ENCODE data around the gene PLIN4. TPM values are rescaled to one million over a fixed set of nuclear protein-coding genes. Genes with fewer than 3 reads are reported as not detected.

PLIN4 gene
- total and polyA plus RNA-seq, 2 experiments from 2014 or later = 0.42 to 0.81 TPM

DNA sequence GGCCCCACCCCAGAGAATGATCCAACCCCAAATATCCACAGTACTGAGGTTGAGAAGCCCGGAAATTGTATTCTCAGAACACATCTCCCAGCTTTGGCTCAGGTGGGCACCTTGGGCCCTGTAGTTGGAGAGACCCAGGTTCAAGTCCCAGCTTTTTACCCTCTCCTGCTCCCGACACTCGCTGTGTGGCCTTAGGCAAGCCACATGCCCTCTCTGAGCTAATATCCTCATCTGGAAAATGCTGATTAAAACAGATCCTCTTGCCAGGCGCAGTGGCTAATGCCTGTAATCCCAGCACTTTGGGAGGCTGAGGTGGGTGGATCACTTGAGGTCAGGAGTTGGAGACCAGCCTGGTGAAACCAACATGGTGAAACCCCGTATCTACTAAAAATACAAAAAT lies 2.6 kb downstream of the PLIN4 start:
- Histone ChIP-seq H3K4me1 (ENCODE audit: low read depth) (no peaks in the 10 kb centered on the region), H3K27me3 (no peaks in the 10 kb centered on the region), H3K9me3 (ENCODE audit: low read depth) (no peaks in the 10 kb centered on the region), H3K27ac (no peak overlapping the region), H3K4me3 (no peak overlapping the region), H3K36me3 (no peaks in the 10 kb centered on the region)
- TF ChIP-seq, protein P1, sequence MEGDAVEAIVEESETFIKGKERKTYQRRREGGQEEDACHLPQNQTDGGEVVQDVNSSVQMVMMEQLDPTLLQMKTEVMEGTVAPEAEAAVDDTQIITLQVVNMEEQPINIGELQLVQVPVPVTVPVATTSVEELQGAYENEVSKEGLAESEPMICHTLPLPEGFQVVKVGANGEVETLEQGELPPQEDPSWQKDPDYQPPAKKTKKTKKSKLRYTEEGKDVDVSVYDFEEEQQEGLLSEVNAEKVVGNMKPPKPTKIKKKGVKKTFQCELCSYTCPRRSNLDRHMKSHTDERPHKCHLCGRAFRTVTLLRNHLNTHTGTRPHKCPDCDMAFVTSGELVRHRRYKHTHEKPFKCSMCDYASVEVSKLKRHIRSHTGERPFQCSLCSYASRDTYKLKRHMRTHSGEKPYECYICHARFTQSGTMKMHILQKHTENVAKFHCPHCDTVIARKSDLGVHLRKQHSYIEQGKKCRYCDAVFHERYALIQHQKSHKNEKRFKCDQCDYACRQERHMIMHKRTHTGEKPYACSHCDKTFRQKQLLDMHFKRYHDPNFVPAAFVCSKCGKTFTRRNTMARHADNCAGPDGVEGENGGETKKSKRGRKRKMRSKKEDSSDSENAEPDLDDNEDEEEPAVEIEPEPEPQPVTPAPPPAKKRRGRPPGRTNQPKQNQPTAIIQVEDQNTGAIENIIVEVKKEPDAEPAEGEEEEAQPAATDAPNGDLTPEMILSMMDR (IDR thresholded peaks at IDR 0.05; ENCODE audit: low read depth, low read length) = no peak
- DNase-seq (ENCODE audit: low read depth in 1 of 2, low spot score in 1 of 2) = no peak

DNA sequence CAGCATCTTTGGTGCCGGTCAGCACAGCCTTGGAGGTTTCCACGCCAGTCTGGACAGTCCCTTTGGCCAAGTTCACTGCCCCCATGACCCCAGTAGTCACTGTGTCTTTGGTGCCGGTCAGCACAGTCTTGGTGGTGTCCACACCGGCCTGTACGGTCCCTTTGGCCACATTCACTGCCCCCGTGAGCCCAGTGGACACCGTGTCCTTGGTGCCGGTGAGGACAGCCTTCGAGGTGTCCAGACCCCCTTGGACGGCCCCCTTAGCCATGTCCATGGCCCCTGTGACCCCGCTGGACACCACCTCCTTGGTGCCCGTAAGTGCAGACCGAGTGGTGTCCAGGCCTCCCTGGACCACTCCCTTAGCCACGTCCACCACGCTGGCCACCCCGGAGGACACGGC lies 5.0 kb downstream of the PLIN4 start:
- H3K27me3 ChIP-seq = no peaks in the 10 kb centered on the region
- TF ChIP-seq, protein P1 (IDR thresholded peaks at IDR 0.05; ENCODE audit: low read depth, low read length) = no peak
- no peak overlapping the region for H3K4me3 ChIP-seq

DNA sequence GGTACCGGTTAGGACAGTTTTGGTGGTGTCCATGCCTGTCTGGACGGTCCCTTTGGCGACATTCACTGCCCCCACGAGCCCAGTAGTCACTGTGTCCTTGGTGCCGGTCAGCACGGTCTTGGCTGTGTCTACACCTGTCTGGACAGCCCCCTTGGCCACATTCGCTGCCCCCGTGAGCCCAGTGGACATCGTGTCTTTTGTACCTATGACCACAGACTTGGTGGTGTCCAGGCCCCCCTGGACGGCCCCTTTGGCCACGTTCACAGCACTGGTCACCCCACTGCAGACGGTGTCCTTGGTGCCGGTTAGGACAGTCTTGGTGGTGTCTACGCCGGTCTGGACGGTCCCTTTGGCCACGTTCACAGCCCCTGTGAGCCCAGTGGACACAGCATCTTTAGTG lies 6.2 kb downstream of the PLIN4 start:
- no peak for DNase-seq (ENCODE audit: low read depth in 1 of 2, low spot score in 1 of 2)
- H3K9me3 ChIP-seq (ENCODE audit: low read depth) = no peaks in the 10 kb centered on the region
- H3K4me1 ChIP-seq (ENCODE audit: low read depth) = no peaks in the 10 kb centered on the region
- no peak overlapping the region for H3K27ac ChIP-seq
- TF ChIP-seq, protein P1 (IDR thresholded peaks at IDR 0.05; ENCODE audit: low read depth, low read length) = no peak
- H3K27me3 ChIP-seq = no peaks in the 10 kb centered on the region
- H3K36me3 ChIP-seq = no peaks in the 10 kb centered on the region
- H3K4me3 ChIP-seq = no peak overlapping the region

More for the DNA sequence above, 5.0 kb downstream of the PLIN4 start:
- Histone ChIP-seq H3K27ac (no peak overlapping the region), H3K36me3 (no peaks in the 10 kb centered on the region), H3K4me1 (ENCODE audit: low read depth) (no peaks in the 10 kb centered on the region), H3K9me3 (ENCODE audit: low read depth) (no peaks in the 10 kb centered on the region)
- no peak for DNase-seq (ENCODE audit: low read depth in 1 of 2, low spot score in 1 of 2)

DNA sequence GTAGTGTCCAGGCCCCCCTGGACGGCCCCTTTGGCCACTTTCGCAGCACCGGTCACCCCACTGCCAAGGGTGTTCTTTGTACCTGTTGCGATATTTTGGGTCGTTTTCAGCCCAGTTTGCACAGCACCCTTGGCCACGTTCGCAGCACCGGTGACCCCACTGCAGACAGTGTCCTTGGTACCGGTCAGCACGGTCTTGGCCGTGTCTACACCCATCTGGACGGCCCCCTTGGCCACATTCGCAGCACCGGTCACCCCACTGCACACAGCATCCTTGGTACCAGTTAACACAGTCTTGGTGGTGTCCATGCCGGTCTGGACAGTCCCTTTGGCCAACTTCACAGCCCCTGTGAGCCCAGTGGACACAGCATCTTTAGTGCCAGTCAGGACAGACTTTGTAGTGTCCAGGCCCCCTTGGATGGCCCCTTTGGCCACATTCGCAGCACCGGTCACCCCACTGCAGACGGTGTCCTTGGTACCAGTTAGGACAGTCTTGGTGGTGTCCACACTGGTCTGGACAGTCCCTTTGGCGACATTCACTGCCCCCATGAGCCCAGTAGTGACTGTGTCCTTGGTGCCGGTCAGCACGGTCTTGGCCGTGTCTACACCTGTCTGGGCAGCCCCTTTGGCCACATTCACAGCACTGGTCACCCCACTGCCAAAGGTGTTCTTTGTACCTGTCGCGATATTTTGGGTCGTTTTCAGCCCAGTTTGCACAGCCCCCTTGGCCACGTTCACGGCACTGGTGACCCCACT lies 6.8 kb downstream of the PLIN4 start:
- Histone ChIP-seq H3K27ac (no peak overlapping the region), H3K27me3 (no peaks in the 10 kb centered on the region), H3K9me3 (ENCODE audit: low read depth) (no peaks in the 10 kb centered on the region), H3K4me3 (no peak overlapping the region), H3K36me3 (no peaks in the 10 kb centered on the region), H3K4me1 (ENCODE audit: low read depth) (no peaks in the 10 kb centered on the region)
- TF ChIP-seq, protein P1 (IDR thresholded peaks at IDR 0.05; ENCODE audit: low read depth, low read length) = no peak
- DNase-seq (ENCODE audit: low read depth in 1 of 2, low spot score in 1 of 2) = no peak

DNA sequence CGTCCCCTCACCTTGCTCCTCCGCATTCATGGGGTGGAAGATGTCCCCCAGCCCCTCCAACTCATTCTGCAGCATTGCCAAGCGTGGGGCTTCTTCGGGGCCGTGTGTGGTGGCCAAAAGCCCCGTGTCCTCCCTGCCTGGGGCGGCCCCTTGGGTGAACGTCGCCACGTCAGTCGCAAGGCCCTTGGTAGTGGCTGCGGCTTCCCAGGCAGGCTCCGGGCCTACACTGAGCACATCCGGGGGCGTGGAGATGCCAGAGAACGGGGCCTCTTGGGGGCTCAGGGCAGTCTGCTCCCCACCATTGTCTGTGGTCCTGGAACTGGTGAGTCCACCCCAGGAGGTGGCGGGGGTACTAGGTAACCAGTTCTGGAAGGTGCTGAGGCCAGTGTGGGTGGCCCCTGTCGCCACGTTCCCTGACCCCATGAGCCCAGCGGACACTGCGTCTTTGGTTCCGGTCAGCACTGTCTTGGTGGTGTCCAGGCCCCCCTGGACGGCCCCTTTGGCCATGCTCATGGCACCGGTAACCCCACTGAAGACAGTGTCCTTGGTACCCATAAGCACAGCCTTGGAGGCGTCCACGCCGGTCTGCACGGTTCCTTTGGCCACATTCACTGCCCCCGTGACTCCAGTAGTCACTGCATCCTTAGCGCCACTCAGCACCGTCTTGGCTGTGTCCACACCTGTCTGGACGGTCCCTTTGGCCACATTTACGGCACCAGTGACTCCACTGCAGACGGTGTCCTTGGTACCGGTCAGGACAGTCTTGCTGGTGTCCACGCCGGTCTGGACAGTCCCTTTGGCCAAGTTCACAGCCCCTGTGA lies 7.6 kb downstream of the PLIN4 start:
- Histone ChIP-seq H3K27ac (no peak overlapping the region), H3K4me3 (no peak overlapping the region), H3K4me1 (ENCODE audit: low read depth) (no peaks in the 10 kb centered on the region), H3K36me3 (no peaks in the 10 kb centered on the region), H3K27me3 (no peaks in the 10 kb centered on the region), H3K9me3 (ENCODE audit: low read depth) (no peaks in the 10 kb centered on the region)
- DNase-seq (ENCODE audit: low read depth in 1 of 2, low spot score in 1 of 2) = no peak
- TF ChIP-seq, protein P1 (IDR thresholded peaks at IDR 0.05; ENCODE audit: low read depth, low read length) = no peak

All from cardiac muscle cell (in vitro differentiated cells and primary cell).